Activated B cell treated with CpG ODN at 0.5 μM for 24 hours (primary cell): ENCODE measurements around the gene MAGEA11. TPM values are rescaled to one million over a fixed set of nuclear protein-coding genes. Genes with fewer than 3 reads are reported as not detected.
"Not testable (repeated sequence)": the region's sequence is repeated elsewhere in the genome, so short reads cannot be mapped to it uniquely, and the experiment has no call there.

Experiments
- ATAC-seq: fragments of 200-7000 bp; cut with Tn5 transposase; one replicate; pipeline ENCODE4 v1.10.0; 2021; ENCODE audit warnings: low read depth, mild to moderate bottlenecking, moderate library complexity
- CTCF ChIA-PET: fragments of 350-600 bp; sonication (Branson Sonifier 250); formaldehyde crosslinking; loops from one replicate; lab custom pipeline; 2021; ENCODE audit warnings: antibody characterized with exemption; lab: Charles Lee
- POLR2A ChIA-PET: fragments of 350-600 bp; sonication (Branson Sonifier 250); formaldehyde crosslinking; loops from one replicate; lab custom pipeline; 2021; ENCODE audit warnings: antibody characterized with exemption; lab: Charles Lee
- DNase-seq: peaks from one replicate; pipeline ENCODE4 v3.0.0; 2022
- H3K27ac Mint-ChIP-seq: one replicate; pipeline ENCODE4 v1.8.0; 2020; ENCODE audit warnings: mixed read lengths
- H3K27me3 Mint-ChIP-seq: one replicate; pipeline ENCODE4 v1.8.0; 2021; ENCODE audit warnings: mixed read lengths
- H3K36me3 Mint-ChIP-seq: one replicate; pipeline ENCODE4 v1.8.0; 2021; ENCODE audit warnings: low read depth, mixed read lengths
- H3K4me1 Mint-ChIP-seq: one replicate; pipeline ENCODE4 v1.8.0; 2021; ENCODE audit warnings: mixed read lengths
- H3K4me3 Mint-ChIP-seq: one replicate; pipeline ENCODE4 v1.8.0; 2020; ENCODE audit warnings: mild to moderate bottlenecking, mixed read lengths
- H3K9me3 Mint-ChIP-seq: one replicate; pipeline ENCODE4 v1.8.0; 2020; ENCODE audit warnings: mixed read lengths
- intact Hi-C: fragments of 100-400 bp; cut with micrococcal nuclease; formaldehyde crosslinking; loops from one replicate; pipeline ENCODE4 v1.15.1; 2024
- total RNA-seq: library from RNA; stranded (reverse); gene quantifications from 2 replicates; pipeline ENCODE4 v1.2.3, GENCODE V29; 2022
- TF ChIP-seq, protein P1 (sequence below): fragments of 200-600 bp; IDR thresholded peaks from one replicate; pipeline ENCODE4 v1.8.0; 2022; ENCODE audit warnings: antibody characterized with exemption, mild to moderate bottlenecking

The MAGEA11 gene
- total RNA-seq, 1 donor from 2014 or later: not detected

DNA sequence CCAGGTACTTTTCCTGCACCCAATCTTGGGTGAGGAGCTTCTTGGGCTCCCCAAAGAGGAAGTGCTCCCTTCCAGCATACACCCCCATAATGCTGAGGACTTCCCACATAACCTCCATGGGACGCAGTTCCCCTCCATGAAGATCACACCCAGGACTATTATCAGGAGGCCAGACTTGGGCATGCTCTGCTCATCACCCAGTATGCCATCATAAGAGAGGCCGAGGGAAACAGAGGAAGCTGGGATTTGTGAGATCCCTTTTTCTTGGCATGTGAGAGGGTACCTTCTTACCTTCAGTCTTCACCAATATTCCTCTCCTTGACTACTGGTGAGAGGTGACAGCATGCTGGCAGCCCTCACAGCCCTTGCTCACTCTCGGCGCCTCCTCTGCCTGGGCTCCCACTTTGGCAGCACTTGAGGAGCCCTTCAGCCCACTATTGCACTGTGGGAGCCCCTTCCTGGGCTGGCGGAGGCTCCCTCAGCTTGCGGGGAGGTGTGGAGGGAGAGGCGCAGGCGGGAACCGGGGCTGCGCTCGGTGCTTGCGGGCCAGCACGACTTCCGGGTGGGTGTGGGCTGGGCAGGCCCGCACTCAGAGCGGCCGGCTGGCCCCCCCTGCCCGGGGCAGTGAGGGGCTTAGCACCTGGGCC lies 46.3 kb downstream of the MAGEA11 start:
- H3K36me3 Mint-ChIP-seq: no peaks in the 10 kb centered on the region
- intact Hi-C loops: no loop called here
- no peaks in the 10 kb centered on the region for H3K4me1 Mint-ChIP-seq
- TF ChIP-seq, protein P1, sequence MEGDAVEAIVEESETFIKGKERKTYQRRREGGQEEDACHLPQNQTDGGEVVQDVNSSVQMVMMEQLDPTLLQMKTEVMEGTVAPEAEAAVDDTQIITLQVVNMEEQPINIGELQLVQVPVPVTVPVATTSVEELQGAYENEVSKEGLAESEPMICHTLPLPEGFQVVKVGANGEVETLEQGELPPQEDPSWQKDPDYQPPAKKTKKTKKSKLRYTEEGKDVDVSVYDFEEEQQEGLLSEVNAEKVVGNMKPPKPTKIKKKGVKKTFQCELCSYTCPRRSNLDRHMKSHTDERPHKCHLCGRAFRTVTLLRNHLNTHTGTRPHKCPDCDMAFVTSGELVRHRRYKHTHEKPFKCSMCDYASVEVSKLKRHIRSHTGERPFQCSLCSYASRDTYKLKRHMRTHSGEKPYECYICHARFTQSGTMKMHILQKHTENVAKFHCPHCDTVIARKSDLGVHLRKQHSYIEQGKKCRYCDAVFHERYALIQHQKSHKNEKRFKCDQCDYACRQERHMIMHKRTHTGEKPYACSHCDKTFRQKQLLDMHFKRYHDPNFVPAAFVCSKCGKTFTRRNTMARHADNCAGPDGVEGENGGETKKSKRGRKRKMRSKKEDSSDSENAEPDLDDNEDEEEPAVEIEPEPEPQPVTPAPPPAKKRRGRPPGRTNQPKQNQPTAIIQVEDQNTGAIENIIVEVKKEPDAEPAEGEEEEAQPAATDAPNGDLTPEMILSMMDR: no peak
- peaks cover 3% of the 10 kb centered on the region for H3K27me3 Mint-ChIP-seq
- no peaks in the 10 kb centered on the region for H3K9me3 Mint-ChIP-seq
- H3K4me3 Mint-ChIP-seq: no peak overlapping the region
- no peak overlapping the region for H3K27ac Mint-ChIP-seq
- ATAC-seq: no peak
- no peak for DNase-seq
- CTCF ChIA-PET: no interaction called here
- POLR2A ChIA-PET: no interaction called here

DNA sequence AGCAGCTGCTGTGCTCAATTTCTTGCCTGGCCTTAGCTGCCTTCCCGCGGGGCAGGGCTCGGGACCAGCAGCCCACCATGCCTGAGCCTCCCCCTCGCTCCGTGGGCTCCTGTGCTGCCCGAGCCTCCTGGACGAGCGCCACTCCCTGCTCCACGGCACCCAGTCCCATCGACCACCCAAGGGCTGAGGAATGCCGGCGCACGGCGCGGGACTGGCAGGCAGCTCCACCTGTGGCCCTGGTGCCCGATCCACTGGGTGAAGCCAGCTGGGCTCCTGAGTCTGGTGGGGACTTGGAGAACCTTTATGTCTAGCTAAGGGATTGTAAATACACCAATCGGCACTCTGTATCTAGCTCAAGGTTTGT lies 46.8 kb downstream of the MAGEA11 start:
- ATAC-seq, H3K27me3 Mint-ChIP-seq, H3K4me3 Mint-ChIP-seq, intact Hi-C loops, H3K27ac Mint-ChIP-seq, H3K9me3 Mint-ChIP-seq, DNase-seq, CTCF ChIA-PET, POLR2A ChIA-PET, H3K4me1 Mint-ChIP-seq, H3K36me3 Mint-ChIP-seq: not testable (repeated sequence)

DNA sequence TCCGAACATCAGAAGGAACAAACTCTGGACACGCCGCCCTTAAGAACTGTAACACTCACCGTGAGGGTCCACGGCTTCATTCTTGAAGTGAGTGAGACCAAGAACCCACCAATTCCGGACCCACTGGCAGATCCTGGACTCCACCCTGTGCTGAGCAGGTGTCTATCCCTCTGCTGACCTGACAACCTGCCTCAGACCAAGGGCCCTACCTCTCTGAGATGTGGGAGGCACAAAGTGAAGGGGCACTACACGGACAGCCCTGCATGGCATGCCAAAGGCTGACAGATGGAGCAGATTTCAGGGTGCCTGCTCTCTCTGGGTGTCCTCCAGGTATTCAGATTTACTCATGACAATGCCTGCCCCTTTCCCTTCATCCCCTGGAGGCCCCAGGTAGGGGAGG lies 48.0 kb downstream of the MAGEA11 start:
- ATAC-seq (no peak), DNase-seq (no peak)
- no peaks in the 10 kb centered on the region for H3K9me3 Mint-ChIP-seq
- H3K27ac Mint-ChIP-seq: no peak overlapping the region
- TF ChIP-seq, protein P1: no peak
- H3K27me3 Mint-ChIP-seq: peaks cover 3% of the 10 kb centered on the region
- no peak overlapping the region for H3K4me3 Mint-ChIP-seq
- ChIA-PET CTCF (no interaction called here), POLR2A (no interaction called here)
- H3K36me3 Mint-ChIP-seq: no peaks in the 10 kb centered on the region
- H3K4me1 Mint-ChIP-seq: no peaks in the 10 kb centered on the region
- intact Hi-C loops: no loop called here

DNA sequence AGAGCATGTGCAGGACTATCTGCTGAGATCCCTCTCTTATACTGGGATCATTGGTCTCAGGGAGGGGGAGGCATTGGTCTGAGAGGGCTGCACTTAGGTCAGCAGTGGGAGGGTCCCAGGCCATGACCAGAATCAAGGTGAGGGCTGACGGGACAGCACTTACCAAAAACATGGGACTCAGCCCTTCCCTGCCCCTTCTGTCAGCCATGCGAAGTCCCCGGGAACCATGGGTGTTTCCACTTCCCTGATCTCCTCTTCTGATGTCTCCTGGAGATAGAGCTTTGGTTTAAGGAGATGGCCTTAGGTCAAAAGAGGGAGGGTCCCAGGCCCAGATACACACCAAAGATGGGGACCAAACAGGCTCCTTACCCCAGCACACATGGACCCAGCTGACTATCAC lies 49.1 kb downstream of the MAGEA11 start:
- DNase-seq (no peak), ATAC-seq (no peak)
- H3K9me3 Mint-ChIP-seq: no peaks in the 10 kb centered on the region
- ChIA-PET CTCF (no interaction called here), POLR2A (no interaction called here)
- no peak overlapping the region for H3K4me3 Mint-ChIP-seq
- intact Hi-C loops: no loop called here
- TF ChIP-seq, protein P1: no peak
- H3K4me1 Mint-ChIP-seq: no peaks in the 10 kb centered on the region
- H3K36me3 Mint-ChIP-seq: no peaks in the 10 kb centered on the region
- H3K27ac Mint-ChIP-seq: no peak overlapping the region
- peaks cover 3% of the 10 kb centered on the region for H3K27me3 Mint-ChIP-seq

DNA sequence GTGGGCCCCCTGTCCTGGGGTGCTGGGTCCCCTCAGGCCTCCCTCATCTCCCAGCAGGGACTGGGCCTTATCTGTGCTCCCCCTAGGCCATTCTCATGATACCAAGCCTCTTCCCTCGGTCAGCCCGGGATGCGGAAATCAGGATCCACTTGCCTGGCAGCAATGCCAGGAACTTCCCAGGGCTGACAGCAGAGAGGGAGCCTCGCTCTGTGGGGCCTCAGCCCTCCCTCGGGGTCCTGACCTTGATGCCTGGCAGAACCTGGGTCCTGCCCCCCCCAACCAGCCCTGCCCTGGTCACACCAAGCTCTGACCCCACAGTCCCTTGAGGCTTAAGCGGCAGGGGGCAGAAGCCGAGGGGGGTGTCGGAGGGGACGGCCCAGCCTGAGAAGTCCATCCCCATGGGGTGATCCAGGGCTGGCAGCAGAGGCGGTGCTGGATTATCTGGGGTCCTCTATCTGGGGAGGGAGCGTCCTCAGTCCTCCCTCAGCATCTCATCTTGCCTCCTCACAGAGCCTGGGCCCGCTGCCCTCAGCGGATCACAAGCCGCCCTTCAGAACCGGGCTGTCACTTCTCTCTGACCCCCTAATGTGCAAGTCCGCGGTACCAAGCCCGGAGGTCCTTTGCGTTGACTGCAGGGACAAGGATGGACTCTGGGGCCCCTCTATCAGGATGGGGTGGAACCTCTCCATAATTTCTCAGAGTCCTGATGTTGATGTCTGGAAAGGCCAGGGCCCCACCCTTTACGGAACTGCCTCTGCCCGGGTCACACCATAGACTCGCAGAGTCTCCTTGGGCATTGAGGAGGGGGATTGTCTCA lies 50.2 kb downstream of the MAGEA11 start:
- H3K4me3 Mint-ChIP-seq, POLR2A ChIA-PET, CTCF ChIA-PET, ATAC-seq, DNase-seq, H3K27ac Mint-ChIP-seq, intact Hi-C loops, H3K9me3 Mint-ChIP-seq, H3K36me3 Mint-ChIP-seq, H3K27me3 Mint-ChIP-seq, H3K4me1 Mint-ChIP-seq: not testable (repeated sequence)
